Measurements from ENCODE around the gene RAB40B.
A peak's percentile ranks its signal among the peaks of the same experiment; 100 is the strongest.

RAB40B gene

GRCh38 chr17:82611140-82612058 lies 87.1 kb downstream of the RAB40B start:
- DNase-seq, result peak; percentile 48

- no peak for DNase-seq
Measured at GRCh38 chr17:82609655-82610054, 88.8 kb downstream of the RAB40B start.

DNA sequence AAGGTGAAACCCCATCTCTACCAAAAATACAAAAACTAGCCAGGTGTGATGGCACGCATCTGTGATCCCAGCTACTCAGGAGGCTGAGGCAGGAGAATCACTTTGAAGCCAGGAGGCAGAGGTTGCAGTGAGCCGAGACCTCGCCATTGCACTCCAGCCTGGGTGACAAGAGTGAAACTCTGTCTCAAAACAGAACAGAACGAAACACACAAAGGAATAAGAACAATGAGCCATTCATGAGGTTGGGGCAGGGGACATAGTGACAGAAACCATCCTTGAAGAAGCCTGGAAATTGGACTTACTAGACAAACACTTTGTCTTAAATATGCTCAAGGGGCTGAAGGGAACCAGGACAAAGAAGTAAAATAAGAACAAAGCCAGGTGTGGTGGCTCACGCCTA lies 89.7 kb downstream of the RAB40B start:
- DNase-seq, result no peak

DNA sequence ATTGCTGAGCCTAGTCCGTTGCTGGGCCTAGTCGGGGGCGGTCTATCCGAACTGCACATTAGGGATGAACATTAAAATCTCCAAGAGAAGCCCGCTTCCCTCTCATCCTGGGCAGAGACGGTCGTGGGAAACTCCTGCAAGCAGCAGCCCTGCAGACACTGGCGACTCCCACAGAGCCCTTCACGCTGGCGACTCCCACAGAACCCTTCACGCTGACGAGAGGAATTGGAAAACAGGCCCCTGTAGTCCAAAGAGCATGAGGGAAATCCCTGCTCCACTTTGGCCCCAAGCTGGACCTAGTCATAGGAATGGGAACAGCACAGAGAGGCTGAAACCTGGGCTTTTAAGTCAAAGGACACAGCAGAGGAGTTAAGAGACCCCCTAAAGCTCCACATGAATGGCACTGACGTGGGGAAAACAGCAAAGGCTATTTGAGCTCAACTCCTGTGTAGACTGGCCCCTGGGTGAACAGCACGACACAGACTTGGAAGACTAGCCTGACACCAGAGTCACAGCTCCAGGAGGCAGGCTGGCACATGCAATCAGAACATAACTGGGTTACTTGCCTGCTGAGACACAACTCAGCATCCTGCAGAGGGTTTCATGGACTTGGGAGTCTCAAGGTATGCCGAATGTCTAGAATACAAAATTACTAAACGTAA lies 92.4 kb downstream of the RAB40B start:
- DNase-seq, result no peak
